Neural cell (in vitro differentiated cells): Measurements from ENCODE around the gene MACF1.
"Not testable (repeated sequence)": the region's sequence is repeated elsewhere in the genome, so short reads cannot be mapped to it uniquely, and the experiment has no call there.

Experiments
- EP300 ChIP-seq: fragments of 450-650 bp; conservative IDR thresholded peaks from 2 replicates; pipeline ENCODE4 v1.6.1; 2014; ENCODE audit warnings: antibody characterized with exemption, mild to moderate bottlenecking, moderate library complexity; ENCODE audit not compliant: poor library complexity, severe bottlenecking
- EZH2 ChIP-seq: fragments of 200-600, 300-800 bp; shearing (Covaris generic), sonication (generic); IDR thresholded peaks from 2 replicates; pipeline ENCODE4 v1.6.1; 2014; ENCODE audit warnings: antibody characterized with exemption, low read length, borderline replicate concordance, mild to moderate bottlenecking; ENCODE audit not compliant: insufficient read depth, poor library complexity, severe bottlenecking
- MXI1 ChIP-seq: fragments of 450-650 bp; conservative IDR thresholded peaks from 2 replicates; pipeline ENCODE4 v1.6.1; 2014; ENCODE audit warnings: antibody characterized with exemption, mild to moderate bottlenecking; ENCODE audit not compliant: poor library complexity, severe bottlenecking
- POLR2AphosphoS5 ChIP-seq: IDR thresholded peaks from 2 replicates; pipeline ENCODE4 v1.6.1; 2012
- RAD21 ChIP-seq: fragments of 450-650 bp; conservative IDR thresholded peaks from 2 replicates; pipeline ENCODE4 v1.6.1; 2014; ENCODE audit warnings: antibody characterized with exemption, mild to moderate bottlenecking, moderate library complexity
- TAF1 ChIP-seq: IDR thresholded peaks from 2 replicates; pipeline ENCODE4 v1.6.1; 2012; ENCODE audit warnings: low read depth
- TF ChIP-seq, protein P1 (sequence below): fragments of 450-650 bp; IDR thresholded peaks from 2 replicates; pipeline ENCODE4 v1.5.1; 2014; ENCODE audit warnings: antibody characterized with exemption, mild to moderate bottlenecking, moderate library complexity; ENCODE audit not compliant: poor library complexity, severe bottlenecking
- TF ChIP-seq, protein P2 (sequence below): IDR thresholded peaks from 2 replicates; pipeline ENCODE4 v1.6.1; 2012; ENCODE audit warnings: borderline replicate concordance

DNA sequence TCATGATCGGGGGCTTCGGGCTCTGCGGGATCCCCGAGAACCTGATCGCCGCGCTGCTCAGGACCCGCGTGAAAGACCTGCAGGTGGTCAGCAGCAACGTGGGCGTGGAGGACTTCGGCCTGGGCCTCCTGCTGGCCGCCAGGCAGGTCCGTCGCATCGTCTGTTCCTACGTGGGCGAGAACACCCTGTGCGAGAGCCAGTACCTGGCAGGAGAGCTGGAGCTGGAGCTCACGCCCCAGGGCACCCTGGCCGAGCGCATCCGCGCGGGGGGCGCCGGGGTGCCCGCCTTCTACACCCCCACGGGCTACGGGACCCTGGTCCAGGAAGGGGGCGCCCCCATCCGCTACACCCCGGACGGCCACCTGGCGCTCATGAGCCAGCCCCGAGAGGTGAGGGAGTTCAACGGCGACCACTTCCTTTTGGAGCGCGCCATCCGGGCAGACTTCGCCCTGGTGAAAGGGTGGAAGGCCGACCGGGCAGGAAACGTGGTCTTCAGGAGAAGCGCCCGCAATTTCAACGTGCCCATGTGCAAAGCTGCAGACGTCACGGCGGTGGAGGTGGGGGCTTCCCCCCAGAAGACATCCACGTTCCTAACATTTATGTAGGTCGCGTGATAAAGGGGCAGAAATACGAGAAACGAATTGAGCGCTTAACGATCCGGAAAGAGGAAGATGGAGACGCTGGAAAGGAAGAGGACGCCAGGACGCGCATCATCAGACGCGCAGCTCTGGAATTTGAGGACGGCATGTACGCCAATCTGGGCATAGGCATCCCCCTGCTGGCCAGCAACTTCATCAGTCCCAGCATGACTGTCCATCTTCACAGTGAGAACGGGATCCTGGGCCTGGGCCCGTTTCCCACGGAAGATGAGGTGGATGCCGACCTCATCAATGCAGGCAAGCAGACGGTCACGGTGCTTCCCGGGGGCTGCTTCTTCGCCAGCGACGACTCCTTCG, 310.9 kb downstream of the MACF1 start:
- TF ChIP-seq, protein P1, sequence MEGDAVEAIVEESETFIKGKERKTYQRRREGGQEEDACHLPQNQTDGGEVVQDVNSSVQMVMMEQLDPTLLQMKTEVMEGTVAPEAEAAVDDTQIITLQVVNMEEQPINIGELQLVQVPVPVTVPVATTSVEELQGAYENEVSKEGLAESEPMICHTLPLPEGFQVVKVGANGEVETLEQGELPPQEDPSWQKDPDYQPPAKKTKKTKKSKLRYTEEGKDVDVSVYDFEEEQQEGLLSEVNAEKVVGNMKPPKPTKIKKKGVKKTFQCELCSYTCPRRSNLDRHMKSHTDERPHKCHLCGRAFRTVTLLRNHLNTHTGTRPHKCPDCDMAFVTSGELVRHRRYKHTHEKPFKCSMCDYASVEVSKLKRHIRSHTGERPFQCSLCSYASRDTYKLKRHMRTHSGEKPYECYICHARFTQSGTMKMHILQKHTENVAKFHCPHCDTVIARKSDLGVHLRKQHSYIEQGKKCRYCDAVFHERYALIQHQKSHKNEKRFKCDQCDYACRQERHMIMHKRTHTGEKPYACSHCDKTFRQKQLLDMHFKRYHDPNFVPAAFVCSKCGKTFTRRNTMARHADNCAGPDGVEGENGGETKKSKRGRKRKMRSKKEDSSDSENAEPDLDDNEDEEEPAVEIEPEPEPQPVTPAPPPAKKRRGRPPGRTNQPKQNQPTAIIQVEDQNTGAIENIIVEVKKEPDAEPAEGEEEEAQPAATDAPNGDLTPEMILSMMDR, result not testable (repeated sequence)
- not testable (repeated sequence) for TF ChIP-seq EP300, TAF1, EZH2, POLR2AphosphoS5, RAD21, MXI1
- TF ChIP-seq, protein P2, sequence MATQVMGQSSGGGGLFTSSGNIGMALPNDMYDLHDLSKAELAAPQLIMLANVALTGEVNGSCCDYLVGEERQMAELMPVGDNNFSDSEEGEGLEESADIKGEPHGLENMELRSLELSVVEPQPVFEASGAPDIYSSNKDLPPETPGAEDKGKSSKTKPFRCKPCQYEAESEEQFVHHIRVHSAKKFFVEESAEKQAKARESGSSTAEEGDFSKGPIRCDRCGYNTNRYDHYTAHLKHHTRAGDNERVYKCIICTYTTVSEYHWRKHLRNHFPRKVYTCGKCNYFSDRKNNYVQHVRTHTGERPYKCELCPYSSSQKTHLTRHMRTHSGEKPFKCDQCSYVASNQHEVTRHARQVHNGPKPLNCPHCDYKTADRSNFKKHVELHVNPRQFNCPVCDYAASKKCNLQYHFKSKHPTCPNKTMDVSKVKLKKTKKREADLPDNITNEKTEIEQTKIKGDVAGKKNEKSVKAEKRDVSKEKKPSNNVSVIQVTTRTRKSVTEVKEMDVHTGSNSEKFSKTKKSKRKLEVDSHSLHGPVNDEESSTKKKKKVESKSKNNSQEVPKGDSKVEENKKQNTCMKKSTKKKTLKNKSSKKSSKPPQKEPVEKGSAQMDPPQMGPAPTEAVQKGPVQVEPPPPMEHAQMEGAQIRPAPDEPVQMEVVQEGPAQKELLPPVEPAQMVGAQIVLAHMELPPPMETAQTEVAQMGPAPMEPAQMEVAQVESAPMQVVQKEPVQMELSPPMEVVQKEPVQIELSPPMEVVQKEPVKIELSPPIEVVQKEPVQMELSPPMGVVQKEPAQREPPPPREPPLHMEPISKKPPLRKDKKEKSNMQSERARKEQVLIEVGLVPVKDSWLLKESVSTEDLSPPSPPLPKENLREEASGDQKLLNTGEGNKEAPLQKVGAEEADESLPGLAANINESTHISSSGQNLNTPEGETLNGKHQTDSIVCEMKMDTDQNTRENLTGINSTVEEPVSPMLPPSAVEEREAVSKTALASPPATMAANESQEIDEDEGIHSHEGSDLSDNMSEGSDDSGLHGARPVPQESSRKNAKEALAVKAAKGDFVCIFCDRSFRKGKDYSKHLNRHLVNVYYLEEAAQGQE, result not testable (repeated sequence)
